Gastroesophageal sphincter (tissue), 3 donors: ENCODE measurements around the gene DUSP16.

Experiments used
- CTCF ChIP-seq, 4 experiments: fragments of 200-600 bp in 2 of 4; fragments of 450-650 bp in 2 of 4; sonication (generic) in 1 of 4; IDR thresholded peaks; one replicate each; pipeline ENCODE4 v1.5.1; 2017 to 2019; ENCODE audit warnings: antibody characterized with exemption in 4 of 4, mild to moderate bottlenecking in 2 of 4, moderate library complexity in 2 of 4
- POLR2A ChIP-seq, 2 donors: fragments of 450-650 bp; IDR thresholded peaks; one replicate each; pipeline ENCODE4 v1.6.1; 2017; ENCODE audit warnings: antibody characterized with exemption in 2 of 2, mild to moderate bottlenecking in 2 of 2, moderate library complexity in 1 of 2
- POLR2AphosphoS5 ChIP-seq: sonication (generic); formaldehyde crosslinking; IDR thresholded peaks from one replicate; pipeline ENCODE4 v1.6.1; 2017; ENCODE audit warnings: antibody characterized with exemption

- TF ChIP-seq POLR2A (IDR thresholded peaks at IDR 0.05) (no peak), CTCF (IDR thresholded peaks at IDR 0.05) (no peak), POLR2AphosphoS5 (no peak)
These were observed 15.1 kb upstream of the DUSP16 start for GRCh38 chr12:12577786-12578185.
